ENCODE results near the gene SCLY.
"Not testable (repeated sequence)": the region's sequence is repeated elsewhere in the genome, so short reads cannot be mapped to it uniquely, and the experiment has no call there.

SCLY gene

DNA sequence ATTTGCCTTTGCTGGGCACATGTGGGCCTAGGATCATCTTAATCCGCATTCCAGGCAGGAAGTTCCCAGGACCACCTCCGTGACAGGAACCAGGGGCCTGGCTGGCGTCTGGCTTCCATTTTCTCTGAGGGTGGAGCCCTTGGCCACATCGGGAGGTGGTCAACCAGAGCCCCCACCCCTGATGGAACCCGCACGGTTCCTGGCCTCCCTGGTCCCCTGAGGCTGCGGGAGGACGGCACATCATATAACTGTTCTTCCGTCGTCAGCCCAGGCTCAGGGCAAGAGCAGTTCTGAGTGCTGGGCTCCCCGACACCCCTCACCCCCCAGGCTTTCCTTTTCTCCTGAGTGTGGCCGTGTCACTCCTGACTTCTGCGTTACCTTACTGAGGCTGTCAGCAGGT, 52.8 kb downstream of the SCLY start:
- no peak for DNase-seq (ENCODE audit: low read depth)

DNA sequence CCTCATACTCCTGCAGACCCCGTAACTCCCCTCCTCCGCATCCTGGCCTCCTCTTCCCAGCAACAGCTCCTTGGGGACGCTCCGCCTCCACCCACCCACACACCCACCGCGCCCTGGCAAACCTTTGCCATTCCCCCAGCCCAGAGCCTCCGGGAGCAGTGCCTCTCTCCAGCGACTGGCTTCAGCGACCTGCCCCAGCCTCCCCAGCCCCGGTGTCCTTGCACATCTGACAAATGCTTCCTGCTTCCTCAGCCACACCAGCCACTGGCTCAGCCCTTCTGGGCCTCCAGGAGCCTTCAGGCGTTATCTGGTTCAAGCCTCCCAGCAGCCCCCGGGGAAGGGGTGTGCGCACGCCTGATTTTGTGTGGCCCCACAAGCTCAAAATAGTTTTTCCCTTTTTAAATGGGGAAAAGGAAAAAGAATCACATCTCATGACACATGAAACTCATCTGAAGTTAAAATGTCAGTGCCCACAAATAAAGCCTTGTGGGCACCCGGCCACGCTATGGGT, 53.6 kb downstream of the SCLY start:
- no peak for DNase-seq (ENCODE audit: low read depth)

DNA sequence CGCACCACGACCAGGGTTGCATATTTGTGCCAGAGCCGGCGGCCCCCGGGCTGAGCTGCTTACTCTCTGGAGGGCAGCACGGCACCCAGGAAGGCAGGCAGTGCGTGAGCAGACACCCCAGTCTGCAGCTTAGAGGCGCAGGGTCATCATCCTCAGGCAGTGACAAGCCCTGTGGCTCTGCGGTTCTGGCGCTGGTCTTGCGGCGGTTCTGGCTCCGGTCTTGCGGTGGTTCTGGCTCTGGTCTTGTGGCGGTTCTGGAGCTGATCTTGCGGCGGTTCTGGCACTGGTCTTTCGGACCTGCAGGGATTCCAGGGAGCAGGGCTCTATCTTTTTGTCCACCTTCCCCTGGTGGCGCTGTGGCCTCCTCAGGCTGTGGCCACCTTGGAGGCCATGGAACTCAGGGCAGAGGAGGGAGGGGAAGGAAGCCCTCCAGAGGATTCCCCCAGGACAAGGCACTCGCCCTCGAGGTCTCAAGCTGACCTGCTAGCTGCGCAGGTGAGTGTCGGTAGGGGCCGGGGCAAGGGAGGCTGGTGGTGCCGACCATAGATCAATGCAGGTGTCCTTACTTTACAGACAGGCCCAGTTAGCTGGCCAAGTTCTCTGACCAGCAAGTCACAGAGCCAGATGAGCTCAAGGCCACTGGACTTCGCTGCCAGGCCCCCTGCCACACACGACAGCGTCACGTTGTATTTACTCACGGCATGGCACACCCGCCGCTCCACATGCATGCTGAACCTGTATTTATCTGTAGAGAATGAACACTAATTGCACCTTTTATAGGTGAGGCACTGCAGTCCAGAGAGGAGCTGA, 54.3 kb downstream of the SCLY start:
- DNase-seq (ENCODE audit: low read depth) = no peak

DNA sequence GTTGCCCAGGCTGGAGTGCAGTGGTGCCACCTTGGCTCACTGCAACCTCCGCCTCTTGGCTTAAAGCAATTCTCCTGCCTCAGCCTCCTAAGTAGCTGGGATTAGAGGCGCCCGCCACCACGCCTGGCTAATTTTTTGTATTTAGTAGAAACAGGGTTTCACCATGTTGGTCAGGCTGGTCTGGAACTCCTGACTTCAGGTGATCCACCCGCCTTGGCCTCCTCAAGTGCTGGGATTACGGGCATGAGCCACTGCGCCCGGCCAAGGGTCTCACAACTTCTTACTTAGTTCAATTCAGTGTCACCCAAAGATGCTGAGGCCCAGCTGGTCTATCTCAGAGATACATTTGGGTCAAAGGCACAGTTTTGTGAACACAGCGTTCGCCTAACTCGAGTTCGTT, 54.9 kb downstream of the SCLY start:
- not testable (repeated sequence) for DNase-seq (ENCODE audit: low read depth)

DNA sequence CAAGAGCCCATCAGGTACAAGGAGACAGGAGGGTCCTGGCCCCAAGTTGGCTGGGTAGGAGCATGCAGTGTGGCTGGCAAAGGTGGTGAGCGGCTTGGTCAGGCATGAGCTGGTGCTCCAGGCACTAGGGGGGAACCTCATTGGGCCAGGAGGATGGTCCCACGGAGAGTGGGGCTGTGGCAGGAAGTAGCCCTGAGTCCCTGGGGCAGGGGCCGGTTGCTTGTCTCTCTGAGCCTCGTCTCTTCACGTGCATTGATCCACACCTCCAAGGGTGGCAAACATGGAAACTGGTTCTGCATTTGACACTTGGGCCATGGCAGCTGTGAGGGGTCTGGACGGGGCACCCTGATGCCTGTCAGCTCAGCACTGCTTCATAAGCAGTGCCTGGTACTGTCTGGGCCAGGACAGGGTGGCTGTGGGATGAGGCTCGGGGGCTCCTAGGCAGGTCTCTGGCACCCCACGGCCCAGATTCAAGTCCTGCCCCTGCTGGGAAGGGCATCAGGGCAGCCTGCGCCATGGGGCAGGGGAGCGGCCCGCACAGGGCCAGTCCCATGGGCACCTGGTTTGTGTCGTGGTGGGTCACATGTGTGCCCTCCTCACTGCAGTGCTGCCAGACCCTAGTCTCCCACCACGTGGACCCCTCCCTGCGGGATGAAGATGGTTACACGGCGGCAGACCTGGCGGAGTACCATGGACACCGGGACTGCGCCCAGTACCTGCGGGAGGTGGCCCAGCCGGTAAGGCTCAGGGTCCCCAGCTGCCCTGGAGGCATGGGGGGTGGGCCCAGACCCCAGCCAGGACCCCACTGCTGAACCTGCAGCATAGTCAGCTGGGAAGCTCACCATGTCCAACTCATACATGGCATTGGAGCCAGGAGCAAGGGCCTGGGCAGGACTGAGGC, 55.7 kb downstream of the SCLY start:
- no peak for DNase-seq (ENCODE audit: low read depth)

DNA sequence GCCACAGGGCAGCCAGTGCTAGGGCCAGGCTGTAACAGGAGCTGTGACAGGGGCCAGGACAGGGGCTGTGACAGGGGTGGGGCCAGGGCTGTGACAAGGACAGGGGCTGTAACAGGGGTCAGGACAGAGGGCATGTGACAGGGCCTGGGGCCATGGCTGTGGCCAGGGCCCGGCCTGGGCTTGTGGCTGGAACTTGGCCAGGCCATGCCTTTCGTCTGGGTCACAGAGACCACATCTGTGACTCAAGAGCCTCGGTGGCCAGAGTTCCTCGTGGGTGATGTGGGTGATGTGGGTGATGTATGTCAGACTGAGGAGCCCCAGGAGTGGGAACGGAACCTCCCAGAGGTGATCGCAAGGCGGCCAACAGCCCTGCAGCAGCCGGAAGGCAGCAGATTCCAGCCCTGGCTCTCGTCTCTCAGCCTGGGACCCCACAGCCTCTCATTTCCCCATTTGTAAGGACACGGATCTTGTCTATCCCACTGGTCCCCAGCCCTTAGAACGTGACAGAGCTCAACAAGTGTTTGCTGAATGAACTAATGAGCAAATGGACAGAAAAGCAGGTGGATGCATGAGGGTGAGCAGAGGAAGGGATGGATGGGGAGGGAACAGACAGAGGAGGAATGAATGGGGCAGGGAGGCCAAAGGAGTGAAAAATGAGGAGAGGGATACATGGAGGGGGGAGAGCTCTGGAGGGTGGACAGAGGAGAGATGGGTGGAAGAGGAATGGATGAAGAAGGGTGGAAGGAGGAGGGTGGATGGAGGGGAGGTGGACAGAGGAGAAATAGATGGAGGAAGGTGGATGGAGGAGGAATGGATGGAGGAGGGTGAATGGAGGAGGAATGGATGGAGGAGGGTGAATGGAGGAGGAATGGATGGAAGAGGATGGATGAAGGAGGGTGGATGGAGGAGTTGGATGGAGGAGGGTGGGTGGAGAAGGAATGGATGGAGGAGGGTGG, 56.7 kb downstream of the SCLY start:
- no peak for DNase-seq (ENCODE audit: low read depth)

DNA sequence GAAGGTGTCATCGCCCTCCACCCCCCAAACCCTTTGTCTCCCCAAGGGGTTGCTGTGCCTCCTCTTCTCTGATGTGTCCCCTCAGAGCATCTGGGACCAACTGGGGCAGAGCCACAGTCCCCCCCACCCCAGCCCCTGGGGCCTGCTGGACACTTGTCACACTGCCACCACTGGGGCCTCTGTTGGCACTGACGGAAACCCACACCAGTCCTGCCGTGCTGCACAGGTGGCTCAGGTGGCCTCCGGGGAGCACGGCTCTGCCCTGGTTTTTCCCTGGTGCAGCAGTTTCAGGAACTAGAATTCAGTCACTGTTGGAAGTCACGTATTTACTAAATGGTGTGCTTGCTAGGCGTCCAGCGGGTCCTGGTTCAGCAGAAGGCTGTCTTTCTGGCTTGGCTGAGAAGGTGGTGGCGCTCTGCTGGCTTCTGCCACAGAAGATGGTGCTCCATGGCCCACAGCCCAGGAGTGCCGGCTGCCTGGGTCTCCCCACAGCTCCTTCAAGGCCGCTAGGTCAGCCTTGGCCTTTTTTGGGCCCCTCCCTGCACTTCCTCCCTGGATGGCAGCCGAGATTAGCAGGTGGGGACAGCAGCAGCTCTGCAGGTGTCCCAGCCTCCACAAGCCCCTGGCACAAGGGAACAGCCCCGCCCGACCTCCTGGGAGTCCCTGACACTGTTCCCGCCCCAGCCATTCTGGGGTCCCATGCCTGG, 59.1 kb downstream of the SCLY start:
- DNase-seq (ENCODE audit: low read depth) = no peak

DNA sequence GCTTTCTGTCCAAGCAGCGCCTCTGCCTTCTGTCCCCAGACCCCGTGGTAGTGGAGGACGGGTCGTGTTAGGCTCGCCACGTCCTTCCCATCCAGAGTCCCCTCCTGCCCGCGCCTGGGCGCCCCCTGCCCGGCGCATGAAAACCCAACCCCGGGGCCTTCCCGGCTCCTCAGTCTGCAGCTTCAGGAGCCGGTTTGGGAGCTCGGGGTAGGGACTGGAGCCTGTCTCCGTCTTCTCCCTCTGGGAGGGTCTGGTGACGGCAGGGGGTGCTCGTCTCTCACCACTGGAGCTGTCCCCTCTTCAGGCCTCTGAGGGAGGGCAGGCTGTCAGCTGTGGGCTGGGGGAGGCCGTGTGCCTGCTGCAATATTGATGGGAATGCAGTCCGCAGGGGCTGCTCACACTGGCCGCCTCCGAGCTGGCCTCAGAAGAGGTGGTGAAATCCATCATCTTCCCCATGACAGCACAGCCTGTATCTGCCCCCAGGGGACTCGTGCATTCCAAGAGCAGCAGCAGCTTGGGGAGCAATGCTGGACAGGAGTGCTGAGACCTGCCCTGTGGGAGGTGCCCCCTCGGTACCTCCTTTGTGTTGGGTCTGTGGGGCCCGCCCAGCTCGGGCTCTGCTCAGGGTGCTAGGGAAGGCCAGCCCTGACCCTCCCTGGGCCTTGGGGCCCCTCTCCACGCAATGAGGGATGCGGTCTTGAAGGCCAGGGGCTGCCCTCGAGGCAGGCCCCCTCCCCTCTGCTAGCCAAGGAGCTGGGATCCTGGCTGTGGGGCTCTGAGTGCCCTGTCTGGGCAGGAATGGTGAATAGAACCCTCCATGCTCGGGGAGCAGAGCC, 59.9 kb downstream of the SCLY start:
- no peak for DNase-seq (ENCODE audit: low read depth)

DNA sequence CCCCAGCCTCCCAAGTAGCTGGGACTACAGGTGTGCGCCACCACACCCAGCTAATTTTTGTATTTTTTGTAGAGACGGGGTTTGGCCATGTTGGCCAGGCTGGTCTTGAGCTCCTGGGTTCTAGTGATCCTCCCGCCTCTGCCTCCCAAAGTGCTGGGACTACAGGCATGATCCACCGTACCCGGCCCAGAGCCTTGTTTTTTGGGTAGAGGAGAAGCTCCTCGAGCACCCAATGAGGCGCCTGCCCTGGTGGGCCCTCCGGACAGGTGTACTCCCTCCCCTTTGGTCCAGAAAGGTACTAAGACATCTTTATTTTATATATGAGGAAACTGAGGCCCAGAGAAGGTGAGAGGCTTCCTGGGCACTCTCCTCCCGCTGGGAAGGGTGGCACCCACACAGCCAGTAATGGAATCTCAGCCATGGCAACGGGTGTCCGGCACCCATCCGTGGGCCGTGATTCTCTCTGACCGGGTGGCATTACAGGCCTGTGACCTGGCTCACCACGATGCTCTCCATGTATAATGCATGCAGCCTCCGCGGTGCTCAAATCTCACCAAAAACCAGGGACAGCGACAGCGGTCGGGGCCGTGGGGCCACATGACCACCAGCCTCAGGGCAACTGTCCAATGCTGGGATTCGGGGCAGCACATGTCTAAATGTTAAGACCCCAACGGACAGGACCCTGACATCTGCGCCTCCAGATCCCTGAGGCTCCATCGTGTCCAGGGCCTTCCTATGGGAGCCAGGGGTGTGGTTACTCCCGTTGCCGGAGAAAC, 60.9 kb downstream of the SCLY start:
- DNase-seq (ENCODE audit: low read depth) = no peak

DNA sequence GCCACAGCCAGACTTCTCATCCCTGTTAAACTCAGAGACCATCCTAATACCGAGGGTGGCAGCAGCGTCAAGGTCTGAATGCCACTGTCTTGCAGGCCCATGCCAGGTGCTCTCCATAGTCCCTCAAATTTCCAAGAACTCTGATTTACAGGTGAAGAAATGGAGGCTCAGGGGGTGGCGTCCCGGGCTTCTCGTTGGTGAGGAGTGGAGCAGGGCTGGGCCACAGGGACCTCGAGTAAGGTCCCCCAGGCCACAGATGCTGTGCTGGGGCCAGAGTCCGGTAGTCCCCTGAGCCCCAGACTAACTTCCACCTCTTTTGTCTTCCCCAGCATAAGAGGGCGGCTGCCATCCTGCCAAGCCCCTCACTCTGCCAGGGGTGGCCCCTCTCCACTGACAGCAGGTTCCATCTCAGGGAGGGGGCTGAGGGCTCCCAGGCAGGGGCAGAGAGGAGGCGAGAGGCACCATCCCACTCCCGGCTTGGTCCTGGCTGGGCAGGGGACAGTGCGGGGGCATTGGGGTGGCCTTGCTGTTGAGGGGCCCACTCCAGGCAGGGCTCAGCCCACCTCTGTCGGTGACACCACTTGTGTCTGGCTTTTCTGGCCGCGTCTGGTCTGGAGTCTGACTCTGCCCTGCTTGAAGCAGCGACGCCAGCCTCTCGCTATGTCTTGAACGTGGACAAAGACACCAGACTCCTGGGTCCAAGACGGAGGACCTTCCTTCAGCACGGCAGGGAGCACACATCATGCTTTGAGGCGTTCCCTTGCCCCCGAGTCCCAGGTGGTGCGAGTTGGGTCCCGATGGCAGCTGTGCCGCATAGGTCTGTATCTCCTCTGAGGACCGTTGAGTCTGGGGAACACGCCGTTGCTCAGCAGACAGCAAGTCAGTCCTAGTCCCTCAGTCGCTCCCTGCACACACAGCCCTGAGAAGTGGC, 61.8 kb downstream of the SCLY start:
- DNase-seq (ENCODE audit: low read depth) = no peak

DNA sequence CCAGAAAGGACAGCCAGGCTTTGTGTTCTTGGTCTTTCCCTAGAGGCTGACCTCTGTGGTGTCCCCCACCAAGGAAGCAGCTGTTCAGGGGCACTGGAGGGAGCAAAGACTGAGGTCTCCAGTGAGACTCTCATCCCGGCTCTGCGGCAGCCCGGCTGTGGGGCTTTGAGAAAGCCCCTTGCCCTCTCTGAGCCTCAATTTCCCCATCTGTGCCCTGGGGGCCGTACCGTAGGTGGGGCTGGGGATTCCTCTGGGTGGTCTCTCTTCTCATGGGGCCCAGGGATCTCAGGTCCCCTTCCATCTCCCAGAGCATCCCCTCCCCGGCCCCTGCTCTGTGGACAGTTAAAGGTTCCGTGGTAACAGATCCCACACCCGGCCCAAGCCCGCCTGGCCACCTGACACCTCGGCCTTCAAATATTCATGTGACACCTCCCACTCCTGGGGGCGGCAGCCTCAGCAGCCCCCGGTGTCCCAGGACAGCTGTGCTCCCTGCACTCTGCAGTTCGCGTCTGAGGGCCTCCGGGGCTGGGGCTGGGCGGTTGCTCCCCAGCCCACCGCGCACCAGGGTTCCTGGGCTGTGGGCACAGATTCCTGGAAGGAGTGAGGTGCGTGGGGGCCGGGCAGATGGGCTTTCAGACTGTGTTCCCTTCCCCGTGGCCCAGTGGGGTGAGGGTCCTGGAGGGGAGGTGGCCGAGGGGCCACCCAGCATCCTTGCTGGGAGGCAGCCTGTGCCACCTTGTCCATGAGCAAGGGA, 62.6 kb downstream of the SCLY start:
- no peak for DNase-seq (ENCODE audit: low read depth)

DNA sequence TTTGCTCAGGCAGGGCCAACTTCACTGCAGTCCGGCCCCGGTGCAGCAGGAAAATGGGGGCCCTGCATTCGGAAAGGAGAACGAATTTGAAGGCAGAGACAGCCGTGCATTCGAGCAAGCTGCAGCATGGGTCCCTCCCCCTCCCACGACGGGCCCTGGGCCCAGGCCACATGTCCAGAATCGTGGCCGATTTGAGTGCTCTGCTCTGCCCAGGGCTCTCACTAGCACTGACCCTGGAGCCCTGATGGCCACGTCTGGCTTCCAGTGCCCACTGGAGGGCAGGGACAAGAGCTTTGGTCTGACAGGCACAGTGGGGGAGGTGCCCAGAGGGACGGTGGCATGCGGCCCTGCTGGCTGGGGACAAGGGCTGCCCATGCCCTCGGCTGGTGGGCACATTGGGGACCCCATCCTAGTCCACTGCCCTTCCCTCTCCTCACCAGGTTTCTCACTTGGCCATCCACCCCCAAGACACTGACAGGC, 63.2 kb downstream of the SCLY start:
- DNase-seq (ENCODE audit: low read depth) = no peak

DNA sequence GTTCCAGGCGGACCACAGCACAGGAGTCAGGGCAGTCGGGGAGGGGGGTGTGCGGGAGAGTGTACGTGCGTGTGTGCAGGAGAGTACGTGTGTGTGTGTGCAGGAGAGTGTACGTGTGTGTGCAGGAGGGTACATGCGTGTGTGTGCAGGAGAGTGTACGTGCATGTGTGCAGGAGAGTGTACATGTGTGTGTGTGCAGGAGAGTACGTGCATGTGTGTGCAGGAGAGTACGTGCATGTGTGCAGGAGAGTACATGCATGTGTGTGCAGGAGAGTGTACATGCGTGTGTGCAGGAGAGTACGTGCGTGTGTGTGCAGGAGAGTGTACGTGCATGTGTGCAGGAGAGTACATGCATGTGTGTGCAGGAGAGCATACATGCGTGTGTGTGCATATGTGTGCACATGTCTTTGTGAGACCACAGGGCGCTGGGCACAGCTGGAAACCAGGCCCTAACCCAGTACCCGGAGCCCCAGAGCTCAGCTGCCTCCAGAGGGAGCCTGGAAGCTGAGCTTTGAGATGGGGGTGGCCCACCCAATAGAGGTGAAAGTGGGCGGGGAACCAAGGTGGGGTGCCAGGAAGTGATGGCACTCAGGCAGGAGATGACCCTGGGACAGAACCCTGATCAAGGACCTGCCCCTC, 63.8 kb downstream of the SCLY start:
- no peak for DNase-seq (ENCODE audit: low read depth)

DNA sequence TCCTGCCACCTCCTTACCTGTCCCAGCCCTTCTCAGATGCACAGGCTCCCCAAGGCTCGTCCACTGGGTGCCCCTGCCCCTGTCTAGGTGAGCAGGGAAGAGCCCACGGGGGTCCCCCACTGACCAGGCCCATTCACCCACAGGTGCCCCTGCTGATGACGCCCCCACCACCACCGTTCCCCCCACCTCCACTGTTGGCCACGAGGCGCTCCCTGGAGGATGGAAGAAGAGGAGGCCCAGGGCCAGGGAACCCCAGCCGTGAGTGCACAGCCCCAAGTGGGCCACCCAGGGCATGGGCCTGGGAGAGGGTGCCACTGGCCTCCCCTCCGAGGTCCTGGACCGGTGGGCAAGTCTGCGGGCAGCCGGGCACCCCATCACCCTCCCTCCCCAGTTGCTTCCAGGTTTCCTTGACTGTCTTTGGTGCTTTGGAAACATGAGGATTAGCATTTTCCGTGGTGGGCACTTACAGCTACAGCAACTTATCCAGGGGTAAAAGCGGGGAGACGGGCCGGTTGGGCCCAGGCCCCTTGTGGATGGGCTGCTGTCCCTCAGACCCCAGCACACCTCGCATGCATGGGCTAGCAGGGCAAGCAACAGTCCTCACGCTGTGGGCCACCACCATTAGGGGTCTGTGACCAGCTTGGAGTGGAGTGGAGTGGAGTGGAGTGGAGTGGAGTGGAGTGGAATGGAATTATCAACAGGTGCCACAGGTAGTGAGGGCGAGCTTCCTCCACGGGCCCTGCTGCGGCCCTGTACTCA, 64.5 kb downstream of the SCLY start:
- no peak for DNase-seq (ENCODE audit: low read depth)

DNA sequence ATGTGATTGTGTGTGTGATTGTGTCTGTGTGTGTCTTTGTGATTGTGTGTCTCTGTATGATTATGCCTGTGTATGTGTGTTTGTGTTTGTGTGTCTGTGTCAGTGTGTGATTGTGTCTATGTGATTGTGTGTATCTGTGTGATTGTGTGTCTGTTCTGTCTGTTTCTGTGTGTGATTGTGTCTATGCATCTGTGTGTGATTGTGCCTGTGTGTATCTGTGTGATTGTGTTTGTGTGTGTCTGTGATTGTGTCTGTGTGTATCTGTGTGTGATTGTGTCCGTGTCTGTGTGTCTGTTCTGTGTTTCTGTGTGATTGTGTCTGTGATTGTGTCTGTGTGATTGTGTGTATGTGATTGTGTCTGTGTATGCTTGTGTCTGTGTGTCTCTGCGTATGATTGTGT, 65.5 kb downstream of the SCLY start:
- DNase-seq (ENCODE audit: low read depth) = no peak

DNA sequence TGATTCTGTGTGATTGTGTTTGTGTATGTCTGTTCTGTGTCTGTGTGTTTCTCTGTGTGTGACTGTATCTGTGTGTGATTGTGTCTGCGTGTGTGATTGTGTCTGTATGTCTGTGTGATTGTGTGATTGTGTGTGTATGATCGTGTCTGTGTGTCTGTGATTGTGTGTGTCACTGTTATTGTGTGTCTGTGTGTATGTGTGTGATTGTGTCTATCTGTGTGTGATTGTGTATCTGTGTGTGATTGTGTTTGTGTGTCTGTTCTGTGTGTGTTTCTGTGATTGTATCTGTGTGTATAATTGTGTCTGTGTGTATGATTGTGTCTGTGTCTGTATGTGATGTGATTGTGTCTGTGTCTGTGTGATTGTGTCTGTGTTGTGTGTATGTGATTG, 66.0 kb downstream of the SCLY start:
- DNase-seq (ENCODE audit: low read depth) = no peak

Measured in stimulated activated CD4-positive, alpha-beta T cell treated with anti-CD3 and anti-CD28 coated beads, Interleukin-2, amount 100 ng/mL, for 4 hours (primary cell).